Measurements from ENCODE around the gene ADI1. TPM values are rescaled to one million over a fixed set of nuclear protein-coding genes. Genes with fewer than 3 reads are reported as not detected.

Gene ADI1
- total RNA-seq, 2 experiments from 2014 or later, result 19.2 to 22.1 TPM

GRCh38 chr2:3460156-3460555 is 59.2 kb downstream of the ADI1 start:
- DNase-seq (ENCODE audit: low spot score), result no peak

GRCh38 chr2:3459185-3460015 is 59.9 kb downstream of the ADI1 start:
- no peaks in the 10 kb centered on the region for H3K9me3 ChIP-seq (ENCODE audit: low read length)
- H3K27ac ChIP-seq (ENCODE audit: low read depth, low read length, poor library complexity, severe bottlenecking), result no peak overlapping the region
- intact Hi-C loops (cut with micrococcal nuclease; ENCODE audit: unreplicated experiment), result loop anchor here (5.0 to 10.0 kb wide), 3 partner anchors 265 to 615 kb away; no protein-coding TSS in a partner anchor
- peaks cover 20% of the 10 kb centered on the region for H3K36me3 ChIP-seq (ENCODE audit: insufficient read depth, low read length)
- TF ChIP-seq EZH2phosphoT487 (IDR thresholded peaks at IDR 0.05; ENCODE audit: borderline replicate concordance, low read depth, low read length), result no peak
- no peak for TF ChIP-seq CTCF (conservative IDR thresholded peaks at IDR 0.05; ENCODE audit: low read length)
- ChIA-PET CTCF (ENCODE audit: unreplicated experiment) (no interaction called here), POLR2A (interaction anchor here (1.1 to 1.5 kb wide), 2 partner anchors 11 to 17 kb away, joined by 3 read pairs; no protein-coding TSS in a partner anchor)
- no peaks in the 10 kb centered on the region for H3K9me2 ChIP-seq (ENCODE audit: insufficient read depth, low read length)
- no peak for DNase-seq (ENCODE audit: low spot score)
- H4K20me1 ChIP-seq (ENCODE audit: insufficient read depth, low read length), result no peaks in the 10 kb centered on the region
- H3K79me2 ChIP-seq (ENCODE audit: insufficient read depth, low read depth, low read length), result no peaks in the 10 kb centered on the region
- H3K4me3 ChIP-seq (ENCODE audit: low read depth, low read length, poor library complexity, severe bottlenecking), result no peak overlapping the region
- H3K4me1 ChIP-seq (ENCODE audit: insufficient read depth, low read length, poor library complexity, severe bottlenecking), result peaks cover 22% of the 10 kb centered on the region
- BruUV-seq (replicated peaks), result no TSS peak
- no peak overlapping the region for H2AFZ ChIP-seq (ENCODE audit: low read length)
- H3K4me2 ChIP-seq (ENCODE audit: low read length), result no peak overlapping the region

More at GRCh38 chr2:3460156-3460555, 59.2 kb downstream of the ADI1 start:
- peaks cover 22% of the 10 kb centered on the region for H3K4me1 ChIP-seq (ENCODE audit: insufficient read depth, low read length, poor library complexity, severe bottlenecking)
- BruUV-seq (replicated peaks), result no TSS peak
- intact Hi-C loops (cut with micrococcal nuclease; ENCODE audit: unreplicated experiment), result loop anchor here (5.0 to 10.0 kb wide), 3 partner anchors 265 to 615 kb away; no protein-coding TSS in a partner anchor
- POLR2A ChIA-PET, result interaction anchor here (0.6 to 1.7 kb wide), 2 partner anchors 9 to 495 kb away, joined by 3 to 6 read pairs; no protein-coding TSS in a partner anchor
- CTCF ChIA-PET (ENCODE audit: unreplicated experiment), result no interaction called here
- H3K79me2 ChIP-seq (ENCODE audit: insufficient read depth, low read depth, low read length), result no peaks in the 10 kb centered on the region
- no peaks in the 10 kb centered on the region for H3K9me3 ChIP-seq (ENCODE audit: low read length)
- peaks cover 20% of the 10 kb centered on the region for H3K36me3 ChIP-seq (ENCODE audit: insufficient read depth, low read length)
- TF ChIP-seq EZH2phosphoT487 (IDR thresholded peaks at IDR 0.05; ENCODE audit: borderline replicate concordance, low read depth, low read length), result no peak
- TF ChIP-seq CTCF (conservative IDR thresholded peaks at IDR 0.05; ENCODE audit: low read length), result no peak
- no peak overlapping the region for H3K27ac ChIP-seq (ENCODE audit: low read depth, low read length, poor library complexity, severe bottlenecking)
- H3K9me2 ChIP-seq (ENCODE audit: insufficient read depth, low read length), result no peaks in the 10 kb centered on the region
- no peak overlapping the region for H3K4me3 ChIP-seq (ENCODE audit: low read depth, low read length, poor library complexity, severe bottlenecking)
- H3K4me2 ChIP-seq (ENCODE audit: low read length), result no peak overlapping the region
- H4K20me1 ChIP-seq (ENCODE audit: insufficient read depth, low read length), result no peaks in the 10 kb centered on the region
- no peak overlapping the region for H2AFZ ChIP-seq (ENCODE audit: low read length)
